ENCODE measurements around the gene IQCM.

Gene IQCM

DNA sequence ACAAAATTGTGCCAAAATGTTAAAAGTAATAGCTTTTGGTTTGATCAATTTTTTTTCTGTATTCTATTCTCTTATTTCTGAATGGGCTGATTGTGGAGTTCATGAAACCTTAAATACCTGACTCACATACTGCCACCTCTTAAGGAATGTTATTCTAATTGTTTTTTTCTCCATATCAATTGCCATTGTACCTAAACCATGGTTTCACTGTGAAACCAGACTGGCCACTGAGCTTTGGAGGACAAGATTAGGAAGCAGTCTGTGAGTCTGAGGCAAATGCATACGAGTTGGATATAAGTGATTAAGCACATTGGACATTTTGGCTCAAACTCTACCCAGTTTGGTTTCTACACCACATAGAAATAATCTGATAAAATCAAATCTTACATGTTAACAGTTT is 184.0 kb downstream of the IQCM start:
- TF ChIP-seq, protein P1, sequence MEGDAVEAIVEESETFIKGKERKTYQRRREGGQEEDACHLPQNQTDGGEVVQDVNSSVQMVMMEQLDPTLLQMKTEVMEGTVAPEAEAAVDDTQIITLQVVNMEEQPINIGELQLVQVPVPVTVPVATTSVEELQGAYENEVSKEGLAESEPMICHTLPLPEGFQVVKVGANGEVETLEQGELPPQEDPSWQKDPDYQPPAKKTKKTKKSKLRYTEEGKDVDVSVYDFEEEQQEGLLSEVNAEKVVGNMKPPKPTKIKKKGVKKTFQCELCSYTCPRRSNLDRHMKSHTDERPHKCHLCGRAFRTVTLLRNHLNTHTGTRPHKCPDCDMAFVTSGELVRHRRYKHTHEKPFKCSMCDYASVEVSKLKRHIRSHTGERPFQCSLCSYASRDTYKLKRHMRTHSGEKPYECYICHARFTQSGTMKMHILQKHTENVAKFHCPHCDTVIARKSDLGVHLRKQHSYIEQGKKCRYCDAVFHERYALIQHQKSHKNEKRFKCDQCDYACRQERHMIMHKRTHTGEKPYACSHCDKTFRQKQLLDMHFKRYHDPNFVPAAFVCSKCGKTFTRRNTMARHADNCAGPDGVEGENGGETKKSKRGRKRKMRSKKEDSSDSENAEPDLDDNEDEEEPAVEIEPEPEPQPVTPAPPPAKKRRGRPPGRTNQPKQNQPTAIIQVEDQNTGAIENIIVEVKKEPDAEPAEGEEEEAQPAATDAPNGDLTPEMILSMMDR (IDR thresholded peaks at IDR 0.05; ENCODE audit: low read depth, low read length, missing control alignments): no peak
- no peak for DNase-seq (ENCODE audit: low read depth)
- no peak overlapping the region for H3K4me3 ChIP-seq (ENCODE audit: low read depth, low read length)

DNA sequence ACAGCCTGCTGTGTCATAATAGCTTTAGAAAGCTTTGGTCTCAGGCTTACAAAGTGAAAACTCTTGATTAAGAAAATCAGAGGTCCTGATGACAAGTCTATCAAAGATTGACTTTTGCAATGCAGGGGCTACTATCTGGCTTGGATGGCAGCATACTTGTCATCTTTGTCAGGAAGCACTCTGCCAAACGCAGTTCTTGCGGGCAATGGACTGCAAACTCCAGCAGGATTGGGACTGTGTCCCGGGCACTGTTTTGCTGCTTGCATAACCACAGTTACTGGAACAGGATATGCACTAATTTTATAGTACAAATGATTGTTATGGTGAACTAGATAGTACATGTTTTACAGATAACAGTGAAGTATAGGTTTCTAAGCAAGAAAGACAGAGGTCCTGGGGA is 185.6 kb downstream of the IQCM start:
- no peak overlapping the region for H3K4me3 ChIP-seq (ENCODE audit: low read depth, low read length)
- DNase-seq (ENCODE audit: low read depth): no peak
- TF ChIP-seq, protein P1 (IDR thresholded peaks at IDR 0.05; ENCODE audit: low read depth, low read length, missing control alignments): no peak

DNA sequence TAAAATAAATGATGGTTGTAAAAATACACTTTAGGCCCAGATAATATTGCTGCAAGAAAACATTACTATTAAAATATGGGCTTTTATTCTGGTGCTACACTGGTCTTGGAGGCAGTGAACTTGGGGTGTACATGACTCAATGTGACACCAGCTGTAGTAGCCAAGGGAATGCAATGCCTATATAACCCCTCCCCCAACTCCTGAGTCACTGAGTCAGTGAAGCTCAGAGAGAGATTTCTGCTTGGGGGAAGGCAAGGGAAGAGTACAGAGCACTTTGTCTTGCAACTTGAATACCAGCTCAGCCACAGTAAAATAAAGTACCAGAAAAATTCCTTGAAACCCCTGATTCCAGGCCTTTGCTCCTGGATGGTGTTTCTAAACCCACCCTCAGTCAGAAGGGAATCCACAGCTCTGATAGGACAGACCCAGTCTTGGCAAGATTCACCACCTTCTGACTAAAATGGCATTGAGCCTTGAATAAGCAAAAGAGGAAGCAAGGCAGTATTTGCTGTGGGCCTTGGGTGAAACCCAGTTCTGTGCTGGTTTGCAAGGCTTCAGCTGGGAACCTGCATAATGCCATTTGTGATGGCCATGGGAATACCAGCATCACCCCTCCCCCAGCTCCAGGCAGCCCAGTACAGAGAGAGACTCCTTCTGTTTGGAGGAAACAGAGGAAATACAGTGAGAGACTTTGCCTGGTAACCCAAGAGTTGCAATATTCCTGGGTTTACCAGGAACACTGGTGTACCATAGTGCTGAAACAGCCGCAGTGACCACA is 209.9 kb downstream of the IQCM start:
- no peak overlapping the region for H3K4me3 ChIP-seq (ENCODE audit: low read depth, low read length)
- DNase-seq (ENCODE audit: low read depth): no peak
- TF ChIP-seq, protein P1 (IDR thresholded peaks at IDR 0.05; ENCODE audit: low read depth, low read length, missing control alignments): no peak

DNA sequence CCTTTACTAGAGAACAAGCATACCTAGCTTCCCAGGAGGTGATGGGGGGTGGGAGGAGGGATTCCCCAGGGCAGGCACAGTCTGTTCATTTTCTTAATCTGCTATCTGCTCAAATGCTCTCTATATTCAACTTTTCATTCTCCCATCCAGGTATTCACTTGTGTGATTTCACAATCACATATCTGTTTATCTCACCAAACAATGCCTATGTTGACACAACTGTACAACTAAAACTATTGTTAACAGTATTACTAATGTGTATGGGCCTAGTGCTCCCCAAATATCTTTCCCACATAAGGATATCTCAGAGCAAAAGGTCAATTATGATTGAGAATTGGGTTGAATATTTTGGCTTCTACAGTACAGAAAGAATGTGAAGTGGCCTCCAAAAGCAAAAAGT is 210.8 kb downstream of the IQCM start:
- no peak for DNase-seq (ENCODE audit: low read depth)
- H3K4me3 ChIP-seq (ENCODE audit: low read depth, low read length): no peak overlapping the region
- TF ChIP-seq, protein P1 (IDR thresholded peaks at IDR 0.05; ENCODE audit: low read depth, low read length, missing control alignments): no peak

DNA sequence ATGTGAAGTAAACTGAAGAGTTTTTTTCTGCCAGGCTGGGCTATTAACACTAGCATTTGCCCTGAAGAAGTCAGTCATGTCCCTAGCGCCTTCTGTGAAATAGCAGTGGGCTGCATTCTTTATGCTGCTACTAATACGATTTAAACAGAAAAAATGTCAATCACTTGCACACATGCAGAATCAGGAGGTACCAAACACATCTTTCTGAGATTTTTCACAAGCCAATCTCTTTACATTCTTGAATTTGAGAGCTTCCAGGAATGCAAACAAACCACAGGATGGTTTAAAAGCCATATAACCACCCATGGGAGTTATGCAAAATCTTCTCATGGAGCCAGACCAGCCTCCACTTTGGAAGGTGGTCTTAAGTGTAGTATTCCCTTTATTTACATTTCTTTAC is 220.1 kb downstream of the IQCM start:
- no peak overlapping the region for H3K4me3 ChIP-seq (ENCODE audit: low read depth, low read length)
- TF ChIP-seq, protein P1 (IDR thresholded peaks at IDR 0.05; ENCODE audit: low read depth, low read length, missing control alignments): no peak
- no peak for DNase-seq (ENCODE audit: low read depth)

DNA sequence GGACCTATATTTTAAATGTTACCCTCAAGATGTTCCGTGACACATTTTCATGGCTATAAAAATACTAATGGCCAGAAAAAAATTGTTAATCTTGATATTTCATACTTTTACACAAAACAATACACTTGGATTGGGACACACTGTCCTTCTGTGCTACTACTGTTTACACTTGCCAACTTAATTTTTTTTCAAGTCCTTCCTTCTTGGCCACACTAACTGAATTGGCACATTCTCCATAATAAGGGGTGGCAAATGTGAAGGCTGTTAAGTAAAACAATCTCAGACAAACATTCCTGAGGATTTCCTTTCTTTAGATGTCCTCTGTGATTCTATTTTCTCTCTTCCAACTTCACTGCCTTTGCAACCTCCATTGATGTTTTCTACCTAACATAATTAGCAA is 225.8 kb downstream of the IQCM start:
- no peak for DNase-seq (ENCODE audit: low read depth)
- H3K4me3 ChIP-seq (ENCODE audit: low read depth, low read length): no peak overlapping the region
- TF ChIP-seq, protein P1 (IDR thresholded peaks at IDR 0.05; ENCODE audit: low read depth, low read length, missing control alignments): no peak

DNA sequence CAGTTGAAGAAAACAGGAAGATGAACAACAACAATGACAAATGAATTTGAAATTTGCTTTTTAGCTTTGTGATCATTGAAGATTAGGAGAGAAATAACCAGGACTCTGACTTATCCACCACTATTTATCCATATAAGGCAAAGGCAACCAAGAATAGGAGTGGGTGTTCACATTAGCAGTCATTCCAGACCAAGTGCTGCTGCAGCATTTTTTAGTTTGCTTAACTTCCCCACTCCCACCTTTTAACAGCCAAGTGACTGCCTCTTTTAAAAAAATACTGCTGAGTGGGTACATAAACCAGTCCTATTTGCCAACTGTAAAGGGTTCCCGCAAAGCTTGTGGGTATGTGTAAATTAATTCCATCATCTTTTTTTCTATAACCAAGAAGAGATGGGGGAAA is 230.9 kb downstream of the IQCM start:
- TF ChIP-seq, protein P1 (IDR thresholded peaks at IDR 0.05; ENCODE audit: low read depth, low read length, missing control alignments): no peak
- no peak for DNase-seq (ENCODE audit: low read depth)
- no peak overlapping the region for H3K4me3 ChIP-seq (ENCODE audit: low read depth, low read length)
